Measurements from ENCODE around the gene GRIN2A.
A peak's percentile ranks its signal among the peaks of the same experiment; 100 is the strongest.

The GRIN2A gene

GRCh38 chr16:9917691-9918090 is 264.5 kb downstream of the GRIN2A start:
- H3K4me2 ChIP-seq (ENCODE audit: low read length, poor library complexity, severe bottlenecking), result no peak overlapping the region
- no peak overlapping the region for H4K8ac ChIP-seq (ENCODE audit: low read length)
- H3K4me1 ChIP-seq (ENCODE audit: control insufficient read depth, insufficient read depth, low read depth, low read length), result no peaks in the 10 kb centered on the region
- H3K4me3 ChIP-seq (ENCODE audit: insufficient read depth in 1 of 2, low read depth in 1 of 2, low read length in 2 of 2), result no peak overlapping the region
- no peak overlapping the region for H2BK5ac ChIP-seq (ENCODE audit: low read depth, low read length, poor library complexity, severe bottlenecking)
- H3K9me3 ChIP-seq (ENCODE audit: control insufficient read depth, low read length), result no peaks in the 10 kb centered on the region
- H3K27ac ChIP-seq (ENCODE audit: low read length, poor library complexity, severe bottlenecking), result no peak overlapping the region
- H3K18ac ChIP-seq (ENCODE audit: low read depth in 1 of 2, low read length in 2 of 2), result no peak overlapping the region
- H2BK12ac ChIP-seq (ENCODE audit: low read length in 2 of 2), result no peak overlapping the region
- no peaks in the 10 kb centered on the region for H3K36me3 ChIP-seq (ENCODE audit: control insufficient read depth in 1 of 2, insufficient read depth in 2 of 2, low read depth in 1 of 2, low read length in 2 of 2)
- H3K14ac ChIP-seq (ENCODE audit: low read length in 2 of 2), result no peak overlapping the region
- no peak overlapping the region for H2BK120ac ChIP-seq (ENCODE audit: low read depth, low read length)
- no peak overlapping the region for H3K4ac ChIP-seq (ENCODE audit: low read depth in 1 of 2, low read length in 2 of 2)
- no peak for DNase-seq
- no peaks in the 10 kb centered on the region for H3K79me1 ChIP-seq (replicated peaks; ENCODE audit: low read length, poor library complexity, severe bottlenecking)
- H3K27me3 ChIP-seq (ENCODE audit: control insufficient read depth in 1 of 2, insufficient read depth in 1 of 2, low read length in 2 of 2), result no peaks in the 10 kb centered on the region
- H4K91ac ChIP-seq (ENCODE audit: low read length), result no peak overlapping the region
- H3K23ac ChIP-seq (ENCODE audit: low read length in 2 of 2), result no peak overlapping the region
- 80% methylated on average over 2 of the region's 6 CpGs for WGBS
- H2AFZ ChIP-seq (ENCODE audit: low read depth, low read length), result no peak overlapping the region
- no peak overlapping the region for H3K9ac ChIP-seq (ENCODE audit: low read length)
- no peak overlapping the region for H2BK15ac ChIP-seq (ENCODE audit: low read depth, poor library complexity, severe bottlenecking)
- no peak overlapping the region for H2AK5ac ChIP-seq (ENCODE audit: low read length, severe bottlenecking)

- Histone ChIP-seq H2AK5ac (ENCODE audit: low read length, severe bottlenecking) (no peak overlapping the region), H3K79me1 (replicated peaks; ENCODE audit: low read length, poor library complexity, severe bottlenecking) (no peaks in the 10 kb centered on the region), H2BK5ac (ENCODE audit: low read depth, low read length, poor library complexity, severe bottlenecking) (no peak overlapping the region), H3K27ac (ENCODE audit: low read length, poor library complexity, severe bottlenecking) (no peak overlapping the region), H2BK120ac (ENCODE audit: low read depth, low read length) (no peak overlapping the region), H3K14ac (ENCODE audit: low read length in 2 of 2) (no peak overlapping the region), H4K8ac (ENCODE audit: low read length) (no peak overlapping the region), H2AFZ (ENCODE audit: low read depth, low read length) (no peak overlapping the region), H3K4me2 (ENCODE audit: low read length, poor library complexity, severe bottlenecking) (no peak overlapping the region), H3K27me3 (ENCODE audit: control insufficient read depth in 1 of 2, insufficient read depth in 1 of 2, low read length in 2 of 2) (no peaks in the 10 kb centered on the region), H3K18ac (ENCODE audit: low read depth in 1 of 2, low read length in 2 of 2) (no peak overlapping the region), H3K36me3 (ENCODE audit: control insufficient read depth in 1 of 2, insufficient read depth in 2 of 2, low read depth in 1 of 2, low read length in 2 of 2) (no peaks in the 10 kb centered on the region), H3K4me3 (ENCODE audit: insufficient read depth in 1 of 2, low read depth in 1 of 2, low read length in 2 of 2) (no peak overlapping the region), H3K9ac (ENCODE audit: low read length) (peak overlapping the region; percentile 7), H3K4me1 (ENCODE audit: control insufficient read depth, insufficient read depth, low read depth, low read length) (no peaks in the 10 kb centered on the region), H2BK12ac (ENCODE audit: low read length in 2 of 2) (no peak overlapping the region), H3K9me3 (ENCODE audit: control insufficient read depth, low read length) (no peaks in the 10 kb centered on the region), H3K4ac (ENCODE audit: low read depth in 1 of 2, low read length in 2 of 2) (no peak overlapping the region), H2BK15ac (ENCODE audit: low read depth, poor library complexity, severe bottlenecking) (no peak overlapping the region), H4K91ac (ENCODE audit: low read length) (no peak overlapping the region), H3K23ac (ENCODE audit: low read length in 2 of 2) (no peak overlapping the region)
- 62% methylated on average over 4 of the region's 5 CpGs for WGBS
- DNase-seq, result no peak
These were observed 268.5 kb downstream of the GRIN2A start for GRCh38 chr16:9913604-9914326.

DNA sequence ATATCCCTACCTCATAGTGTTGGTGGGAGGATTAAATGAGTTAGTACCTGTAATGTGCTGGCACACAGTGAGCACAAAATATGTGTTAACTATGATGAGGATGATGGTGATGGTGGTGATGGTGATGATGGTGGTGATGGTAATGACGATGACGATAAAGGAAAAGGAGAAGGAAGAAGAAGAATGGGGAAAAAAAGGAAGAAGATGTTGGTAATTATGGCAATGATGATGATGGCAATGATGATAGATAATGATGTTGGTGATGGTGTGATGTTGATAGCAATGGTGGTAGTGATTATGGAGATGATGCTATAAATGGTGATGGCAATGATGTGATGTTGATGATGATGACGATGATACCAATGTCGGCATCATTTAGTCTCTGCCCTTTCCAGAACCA is 270.2 kb downstream of the GRIN2A start:
- H3K4me2 ChIP-seq (ENCODE audit: low read length, poor library complexity, severe bottlenecking), result no peak overlapping the region
- 88% methylated on average over 2 of the region's 4 CpGs for WGBS

GRCh38 chr16:9911231-9911630 is 271.0 kb downstream of the GRIN2A start:
- Histone ChIP-seq H3K23ac (ENCODE audit: low read length in 2 of 2) (no peak overlapping the region), H4K8ac (ENCODE audit: low read length) (no peak overlapping the region), H3K4me2 (ENCODE audit: low read length, poor library complexity, severe bottlenecking) (no peak overlapping the region), H2AK5ac (ENCODE audit: low read length, severe bottlenecking) (no peak overlapping the region), H3K4ac (ENCODE audit: low read depth in 1 of 2, low read length in 2 of 2) (no peak overlapping the region), H3K27me3 (ENCODE audit: control insufficient read depth in 1 of 2, insufficient read depth in 1 of 2, low read length in 2 of 2) (no peaks in the 10 kb centered on the region), H3K4me1 (ENCODE audit: control insufficient read depth, insufficient read depth, low read depth, low read length) (no peaks in the 10 kb centered on the region), H2BK5ac (ENCODE audit: low read depth, low read length, poor library complexity, severe bottlenecking) (no peak overlapping the region), H2BK12ac (ENCODE audit: low read length in 2 of 2) (no peak overlapping the region), H3K36me3 (ENCODE audit: control insufficient read depth in 1 of 2, insufficient read depth in 2 of 2, low read depth in 1 of 2, low read length in 2 of 2) (no peaks in the 10 kb centered on the region), H3K79me1 (replicated peaks; ENCODE audit: low read length, poor library complexity, severe bottlenecking) (no peaks in the 10 kb centered on the region), H3K27ac (ENCODE audit: low read length, poor library complexity, severe bottlenecking) (no peak overlapping the region), H3K9me3 (ENCODE audit: control insufficient read depth, low read length) (no peaks in the 10 kb centered on the region), H3K18ac (ENCODE audit: low read depth in 1 of 2, low read length in 2 of 2) (no peak overlapping the region), H3K9ac (ENCODE audit: low read length) (no peak overlapping the region), H3K14ac (ENCODE audit: low read length in 2 of 2) (no peak overlapping the region), H2AFZ (ENCODE audit: low read depth, low read length) (no peak overlapping the region), H3K4me3 (ENCODE audit: insufficient read depth in 1 of 2, low read depth in 1 of 2, low read length in 2 of 2) (no peak overlapping the region), H4K91ac (ENCODE audit: low read length) (no peak overlapping the region), H2BK120ac (ENCODE audit: low read depth, low read length) (no peak overlapping the region), H2BK15ac (ENCODE audit: low read depth, poor library complexity, severe bottlenecking) (no peak overlapping the region)
- no peak for DNase-seq
- 73% methylated on average over 3 of the region's 4 CpGs for WGBS

More for the DNA sequence above, 270.2 kb downstream of the GRIN2A start:
- H3K9me3 ChIP-seq (ENCODE audit: control insufficient read depth, low read length), result no peaks in the 10 kb centered on the region
- H2BK15ac ChIP-seq (ENCODE audit: low read depth, poor library complexity, severe bottlenecking), result no peak overlapping the region
- H3K18ac ChIP-seq (ENCODE audit: low read depth in 1 of 2, low read length in 2 of 2), result no peak overlapping the region
- no peak overlapping the region for H2BK12ac ChIP-seq (ENCODE audit: low read length in 2 of 2)
- no peaks in the 10 kb centered on the region for H3K36me3 ChIP-seq (ENCODE audit: control insufficient read depth in 1 of 2, insufficient read depth in 2 of 2, low read depth in 1 of 2, low read length in 2 of 2)
- H4K8ac ChIP-seq (ENCODE audit: low read length), result no peak overlapping the region
- H4K91ac ChIP-seq (ENCODE audit: low read length), result no peak overlapping the region
- no peaks in the 10 kb centered on the region for H3K4me1 ChIP-seq (ENCODE audit: control insufficient read depth, insufficient read depth, low read depth, low read length)
- no peak for DNase-seq
- H3K4ac ChIP-seq (ENCODE audit: low read depth in 1 of 2, low read length in 2 of 2), result no peak overlapping the region
- no peak overlapping the region for H3K14ac ChIP-seq (ENCODE audit: low read length in 2 of 2)
- no peak overlapping the region for H2BK120ac ChIP-seq (ENCODE audit: low read depth, low read length)
- H3K9ac ChIP-seq (ENCODE audit: low read length), result no peak overlapping the region
- no peak overlapping the region for H3K4me3 ChIP-seq (ENCODE audit: insufficient read depth in 1 of 2, low read depth in 1 of 2, low read length in 2 of 2)
- H2AFZ ChIP-seq (ENCODE audit: low read depth, low read length), result no peak overlapping the region
- no peaks in the 10 kb centered on the region for H3K27me3 ChIP-seq (ENCODE audit: control insufficient read depth in 1 of 2, insufficient read depth in 1 of 2, low read length in 2 of 2)
- no peak overlapping the region for H3K27ac ChIP-seq (ENCODE audit: low read length, poor library complexity, severe bottlenecking)
- H3K23ac ChIP-seq (ENCODE audit: low read length in 2 of 2), result no peak overlapping the region
- no peaks in the 10 kb centered on the region for H3K79me1 ChIP-seq (replicated peaks; ENCODE audit: low read length, poor library complexity, severe bottlenecking)
- no peak overlapping the region for H2AK5ac ChIP-seq (ENCODE audit: low read length, severe bottlenecking)
- no peak overlapping the region for H2BK5ac ChIP-seq (ENCODE audit: low read depth, low read length, poor library complexity, severe bottlenecking)
